Endothelial cell of umbilical vein (primary cell): ENCODE measurements around the gene OR2C1. TPM values are rescaled to one million over a fixed set of nuclear protein-coding genes. Genes with fewer than 3 reads are reported as not detected.

Source experiments
- BruUV-seq: library from RNA; stranded (reverse); fragments of 400-500 nt; replicated peaks from 2 replicates; lab custom pipeline; 2021; lab: Mats Ljungman, UMichigan
- CTCF ChIA-PET: fragments of 300-600, 350-600 bp; sonication (Branson Sonifier 250); formaldehyde crosslinking; loops from one replicate; lab custom pipeline; 2021; ENCODE audit warnings: antibody characterized with exemption, inconsistent platforms; lab: Charles Lee
- POLR2A ChIA-PET: fragments of 300-600, 350-600 bp; sonication (Branson Sonifier 250); formaldehyde crosslinking; loops from one replicate; lab custom pipeline; 2021; ENCODE audit warnings: antibody characterized with exemption, inconsistent platforms; lab: Charles Lee
- DNase-seq: peaks from one replicate; pipeline ENCODE4 v3.0.0-alpha.2; 2011; ENCODE audit warnings: low read depth, low spot score
- FAIRE-seq: peaks from 2 replicates; lab custom pipeline; 2011; peaks lifted over from hg19 to GRCh38; lab: Jason Lieb, UNC
- H2AFZ ChIP-seq: 2 replicates; pipeline ENCODE4 v1.6.0; 2012; ENCODE audit warnings: low read depth, low read length, control low read depth, inconsistent platforms
- H3K27ac ChIP-seq: 2 replicates; pipeline ENCODE4 v1.5.1; 2011; ENCODE audit warnings: low read depth, mild to moderate bottlenecking, control low read depth, low read length, moderate library complexity; ENCODE audit not compliant: insufficient read depth
- H3K27me3 ChIP-seq, 2 experiments: 2 replicates each; pipeline versions ENCODE4 v1.6.0 to v1.6.1; 2011; ENCODE audit warnings: low read length in 2 of 2, mixed read lengths in 1 of 2; ENCODE audit not compliant: control insufficient read depth in 2 of 2, insufficient read depth in 2 of 2
- H3K36me3 ChIP-seq, 2 experiments: 2 replicates in 1 of 2; 3 replicates in 1 of 2; pipeline ENCODE4 v1.5.1; 2011; ENCODE audit warnings: low read length in 2 of 2, mild to moderate bottlenecking in 1 of 2, moderate library complexity in 1 of 2; ENCODE audit not compliant: control insufficient read depth in 2 of 2, insufficient read depth in 2 of 2; ENCODE audit errors: extremely low read depth in 1 of 2
- H3K4me1 ChIP-seq: 3 replicates; pipeline ENCODE4 v1.5.1; 2011; ENCODE audit warnings: mild to moderate bottlenecking, low read length; ENCODE audit not compliant: control insufficient read depth, insufficient read depth; ENCODE audit errors: extremely low read depth
- H3K4me2 ChIP-seq: 2 replicates; pipeline ENCODE4 v1.6.1; 2011; ENCODE audit warnings: low read length, control low read depth, mixed read lengths; ENCODE audit not compliant: insufficient read depth
- H3K4me3 ChIP-seq, 3 experiments: fragments of 200-600 bp in 1 of 3; sonication (generic), shearing (Covaris generic) in 1 of 3; replicated peaks in 1 of 3; 2 replicates each; pipeline ENCODE4 v1.5.1; 2011 to 2016; ENCODE audit warnings: control low read depth in 3 of 3, low read length in 3 of 3, mild to moderate bottlenecking in 2 of 3, inconsistent platforms in 1 of 3, low read depth in 1 of 3, moderate library complexity in 1 of 3; ENCODE audit not compliant: insufficient read depth in 1 of 3
- H3K79me2 ChIP-seq: 2 replicates; pipeline ENCODE4 v1.6.0; 2012; ENCODE audit warnings: low read length, inconsistent platforms; ENCODE audit not compliant: control insufficient read depth, insufficient read depth
- H3K9ac ChIP-seq: replicated peaks from 2 replicates; pipeline ENCODE3; 2011; ENCODE audit warnings: low read length, control low read depth; ENCODE audit not compliant: insufficient read depth; ENCODE audit errors: extremely low read depth
- H3K9me1 ChIP-seq: replicated peaks from 3 replicates; pipeline ENCODE4 v1.6.0; 2011; ENCODE audit warnings: mild to moderate bottlenecking, low read length; ENCODE audit not compliant: control insufficient read depth, insufficient read depth; ENCODE audit errors: extremely low read depth
- H3K9me3 ChIP-seq: replicated peaks from 2 replicates; pipeline ENCODE4 v1.5.1; 2012; ENCODE audit warnings: low read length, inconsistent platforms; ENCODE audit not compliant: control insufficient read depth, insufficient read depth
- H4K20me1 ChIP-seq: replicated peaks from 2 replicates; pipeline ENCODE3; 2011; ENCODE audit warnings: mild to moderate bottlenecking, low read length; ENCODE audit not compliant: control insufficient read depth, insufficient read depth; ENCODE audit errors: extremely low read depth
- CTCF ChIP-seq, 2 donors: IDR thresholded peaks; 1 replicate in 1 of 2; 2 replicates in 1 of 2; pipeline ENCODE4 v1.5.1; 2011; ENCODE audit warnings: low read length in 2 of 2, mild to moderate bottlenecking in 2 of 2, moderate library complexity in 2 of 2, control low read depth in 1 of 2, inconsistent platforms in 1 of 2, low read depth in 1 of 2; ENCODE audit not compliant: insufficient read depth in 1 of 2; ENCODE audit errors: extremely low read depth in 1 of 2
- EZH2 ChIP-seq: IDR thresholded peaks from 2 replicates; pipeline ENCODE4 v1.6.1; 2012; ENCODE audit warnings: borderline replicate concordance, low read depth, mild to moderate bottlenecking, moderate library complexity, low read length, inconsistent platforms; ENCODE audit not compliant: severe bottlenecking
- FOS ChIP-seq: IDR thresholded peaks from 2 replicates; pipeline ENCODE4 v1.6.1; 2011; ENCODE audit warnings: mild to moderate bottlenecking, low read length, moderate library complexity, borderline replicate concordance; ENCODE audit not compliant: insufficient read depth
- GATA2 ChIP-seq: IDR thresholded peaks from 2 replicates; pipeline ENCODE4 v1.7.0; 2011; ENCODE audit warnings: low read depth, mild to moderate bottlenecking, moderate library complexity, mixed read lengths, low read length; ENCODE audit not compliant: insufficient read length, insufficient read depth
- MAX ChIP-seq: IDR thresholded peaks from 2 replicates; pipeline ENCODE4 v1.6.1; 2011; ENCODE audit not compliant: insufficient read depth, insufficient read length
- MYC ChIP-seq: IDR thresholded peaks from one replicate; pipeline ENCODE4 v1.6.1; 2011; ENCODE audit warnings: mild to moderate bottlenecking, low read depth, low read length
- POLR2A ChIP-seq: IDR thresholded peaks from 2 replicates; pipeline ENCODE4 v1.6.1; 2012; ENCODE audit warnings: low read depth, mild to moderate bottlenecking, control low read depth, low read length
- dilution Hi-C: fragments of 300-500 bp; cut with MboI; formaldehyde crosslinking; loops from one replicate; pipeline ENCODE4 v1.15.0; 2019; ENCODE audit warnings: low sequenced_read_pairs; ENCODE audit not compliant: extremely low pct_ligation_motif_present
- intact Hi-C: fragments of 100-400 bp; cut with micrococcal nuclease; formaldehyde crosslinking; loops from one replicate; pipeline ENCODE4 v1.10.0; 2022
- polyA plus RNA-seq, 4 experiments: library from polyadenylated mRNA; depleted of rRNA in 3 of 4; stranded (reverse) in 3 of 4; unstranded in 1 of 4; fragments of >200 nt; gene quantifications; 2 replicates each; pipeline versions ENCODE4 v1.2.1 to v1.2.3, GENCODE V29; 2011 to 2012; ENCODE audit warnings: missing spikeins in 1 of 4
- total RNA-seq: library from RNA; stranded (reverse); gene quantifications from 2 replicates; pipeline ENCODE4 v1.2.3, GENCODE V29; 2021

Gene OR2C1
- total and polyA plus RNA-seq, 2 donors (not counting 3 experiments of a cell fraction or from before 2014, with no cell fraction given) = not detected

GRCh38 chr16:3328643-3329042 is 27.0 kb upstream of the OR2C1 start:
- H3K9me3 ChIP-seq = no peaks in the 10 kb centered on the region
- ChIA-PET CTCF (no interaction called here), POLR2A (no interaction called here)
- no peaks in the 10 kb centered on the region for H4K20me1 ChIP-seq
- no peaks in the 10 kb centered on the region for H3K36me3 ChIP-seq
- H3K4me1 ChIP-seq = no peaks in the 10 kb centered on the region
- TF ChIP-seq GATA2 (no peak), POLR2A (no peak), MYC (no peak), CTCF (IDR thresholded peaks at IDR 0.05; ENCODE audit: extremely low read depth in 1 of 2, insufficient read depth in 1 of 2, low read depth in 1 of 2, low read length in 2 of 2) (no peak), MAX (no peak), FOS (no peak), EZH2 (no peak)
- no peaks in the 10 kb centered on the region for H3K79me2 ChIP-seq
- peaks cover 0 to 7% of the 10 kb centered on the region in 2 experiments for H3K27me3 ChIP-seq
- H3K9me1 ChIP-seq = no peaks in the 10 kb centered on the region
- H3K9ac ChIP-seq = no peak overlapping the region
- no peak overlapping the region for H3K4me3 ChIP-seq
- H3K4me2 ChIP-seq = no peak overlapping the region
- dilution Hi-C loops = no loop called here
- no peak for DNase-seq
- H2AFZ ChIP-seq = no peak overlapping the region
- H3K27ac ChIP-seq = no peak overlapping the region
- intact Hi-C loops = no loop called here
- no peak for FAIRE-seq
- no TSS peak for BruUV-seq
